NCI-H774 (cell line): ENCODE measurements around the gene MED19.
"Not testable (repeated sequence)": the region's sequence is repeated elsewhere in the genome, so short reads cannot be mapped to it uniquely, and the experiment has no call there.

Source experiments
- DNase-seq: peaks from one replicate; lab custom pipeline; 2025; lab: John Stamatoyannopoulos, UW

The MED19 gene

DNA sequence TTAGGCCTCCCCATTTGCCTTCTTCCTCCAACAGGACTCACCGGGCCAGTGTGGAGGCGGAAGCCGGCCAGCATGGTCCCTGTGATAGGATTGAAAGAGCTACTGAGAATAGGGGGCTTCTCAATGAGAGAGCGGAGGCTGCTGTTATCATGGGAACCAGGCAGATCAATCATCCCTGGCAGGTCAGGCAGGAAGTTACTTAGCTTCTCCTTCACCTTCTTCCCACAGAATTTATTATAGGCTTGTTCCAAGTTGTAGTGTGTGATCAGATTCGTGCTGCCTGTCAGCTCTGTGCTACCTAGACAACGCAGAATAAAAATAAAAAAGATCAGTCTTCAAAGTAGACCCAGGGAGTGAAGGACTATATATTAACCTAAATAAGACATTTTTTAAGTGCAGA is 7.1 kb downstream of the MED19 start:
- DNase-seq, result no peak

GRCh38 chr11:57703341-57703740 is 8.7 kb downstream of the MED19 start:
- no peak for DNase-seq

- no peak for DNase-seq
Measured at GRCh38 chr11:57700425-57700824, 11.6 kb downstream of the MED19 start.

DNA sequence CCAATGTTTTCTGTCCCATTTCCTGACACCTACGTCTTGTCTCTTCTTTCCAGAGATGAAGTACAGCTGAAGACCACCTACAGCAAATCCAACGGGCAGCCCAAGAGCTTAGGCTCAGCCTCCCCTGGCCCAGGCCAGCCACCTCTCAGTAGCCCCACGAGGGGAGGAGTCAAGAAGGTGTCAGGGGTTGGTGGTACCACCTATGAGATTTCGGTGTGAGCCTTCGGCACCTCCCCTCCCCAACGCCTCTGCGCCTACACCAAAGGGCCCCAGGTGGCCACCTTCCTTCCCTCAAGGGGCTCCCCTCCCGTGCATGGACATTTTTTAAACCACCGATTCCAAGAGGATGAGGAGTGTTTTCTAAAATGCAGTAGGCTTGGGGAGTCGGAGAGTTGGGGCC is 12.2 kb downstream of the MED19 start:
- no peak for DNase-seq

DNA sequence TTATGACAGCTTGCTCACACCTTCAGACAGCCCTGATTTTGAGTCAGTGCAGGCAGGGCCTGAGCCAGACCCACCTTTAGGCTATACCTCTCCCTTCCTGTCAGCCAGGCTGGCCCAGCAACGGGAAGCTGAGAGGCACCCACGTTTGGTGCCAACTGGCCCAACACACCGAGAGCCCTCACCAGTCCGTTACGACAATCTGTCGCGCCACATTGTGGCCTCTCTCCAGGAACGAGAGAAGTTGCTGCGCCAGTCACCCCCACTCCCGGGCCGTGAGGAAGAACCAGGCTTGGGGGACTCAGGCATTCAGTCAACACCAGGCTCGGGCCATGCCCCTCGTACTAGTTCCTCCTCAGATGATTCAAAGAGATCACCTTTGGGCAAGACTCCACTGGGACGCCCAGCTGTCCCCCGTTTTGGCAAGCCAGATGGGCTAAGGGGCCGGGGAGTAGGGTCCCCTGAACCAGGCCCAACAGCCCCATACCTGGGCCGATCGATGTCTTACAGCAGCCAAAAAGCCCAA is 13.1 kb downstream of the MED19 start:
- DNase-seq, result no peak

GRCh38 chr11:57690474-57690873 is 21.5 kb downstream of the MED19 start:
- DNase-seq, result not testable (repeated sequence)

DNA sequence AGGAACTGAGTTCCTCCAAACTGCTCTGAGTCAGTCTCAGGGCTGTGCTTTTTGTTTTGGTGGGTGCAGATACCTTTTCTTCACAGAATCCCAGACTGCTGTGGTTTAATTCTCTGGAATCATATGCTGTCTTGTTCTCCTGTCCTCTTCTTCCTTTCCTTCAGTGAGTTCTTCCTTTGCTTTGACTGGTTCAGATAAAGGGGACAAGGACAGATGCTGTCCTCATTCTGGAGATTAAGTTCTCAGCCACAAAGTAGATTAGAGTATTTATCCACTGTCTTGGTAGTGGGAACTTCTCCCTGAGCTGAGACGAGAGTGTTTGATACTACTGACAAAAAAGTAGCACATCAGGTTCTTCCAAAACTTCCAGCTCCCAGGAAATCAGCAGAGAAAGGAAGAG is 30.8 kb downstream of the MED19 start:
- DNase-seq, result no peak

- DNase-seq, result no peak
Measured at GRCh38 chr11:57680552-57680874, 31.5 kb downstream of the MED19 start.

DNA sequence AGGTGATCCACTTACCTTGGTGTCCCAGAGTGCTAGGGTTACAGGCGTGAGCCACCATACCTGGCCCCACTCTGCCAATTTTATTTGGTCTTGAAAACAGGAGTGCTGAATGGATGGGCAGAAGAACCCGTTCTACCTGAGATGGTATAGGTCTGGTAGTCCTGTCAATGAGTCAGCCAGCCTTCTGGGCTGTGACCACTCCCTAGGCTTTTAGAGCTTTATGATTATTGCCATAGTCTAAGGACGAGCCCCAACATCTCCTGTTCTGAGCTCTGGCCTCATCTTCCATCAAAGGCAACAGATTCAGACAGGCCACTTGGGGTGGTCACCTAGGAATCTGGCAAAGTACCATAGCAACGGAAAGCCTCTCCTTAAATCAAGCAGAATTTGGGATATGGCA is 32.6 kb downstream of the MED19 start:
- no peak for DNase-seq

- no peak for DNase-seq
Measured at GRCh38 chr11:57675176-57675941, 36.7 kb downstream of the MED19 start.

- DNase-seq, result no peak
Measured at GRCh38 chr11:57674251-57674650, 37.8 kb downstream of the MED19 start.

GRCh38 chr11:57668434-57668782 is 43.6 kb downstream of the MED19 start:
- DNase-seq, result no peak

DNA sequence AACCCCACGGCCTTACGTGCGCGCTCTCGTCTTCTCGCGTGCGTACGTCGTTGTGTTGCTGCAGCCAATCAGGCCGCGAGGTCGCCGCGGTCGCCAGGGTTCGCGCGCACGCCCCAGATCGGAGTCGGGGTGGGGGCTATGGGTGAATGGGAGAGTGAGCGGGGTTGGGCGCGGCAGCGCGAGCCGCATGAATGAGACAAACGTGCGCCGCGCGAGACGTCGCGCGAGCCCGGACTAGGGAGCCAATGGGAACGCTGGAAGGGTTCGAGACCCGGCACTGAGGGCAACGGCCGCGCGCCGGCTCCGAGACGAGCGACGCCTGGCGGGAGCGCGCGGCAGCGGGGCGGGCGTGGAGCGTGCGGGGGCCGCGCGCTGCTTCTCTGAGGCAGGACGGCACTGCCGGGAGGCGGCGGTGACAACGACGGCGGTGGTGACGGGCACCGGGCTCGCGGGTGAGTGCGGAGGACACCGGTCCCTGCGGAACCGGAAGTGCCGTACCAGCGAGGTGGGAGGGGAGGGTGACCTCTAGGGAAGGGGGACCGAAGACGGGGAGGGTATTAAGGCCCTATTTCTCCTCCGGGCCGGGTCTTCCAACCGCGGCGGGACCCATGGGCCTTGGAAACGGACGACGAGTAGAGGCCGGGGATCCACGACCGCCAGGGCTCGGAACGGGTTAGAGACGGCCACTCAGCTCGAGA is 44.1 kb downstream of the MED19 start, which contains the start of gene ZDHHC5:
Gene ZDHHC5 (plus strand): TSS at position 379 of the 698 bp plus-strand sequence. CDS start 4,977 bp downstream, outside the sequence.
- peak; percentile 96 for DNase-seq

- peak; percentile 95 for DNase-seq
Measured at GRCh38 chr11:57667117-57667735, 44.8 kb downstream of the MED19 start.

DNA sequence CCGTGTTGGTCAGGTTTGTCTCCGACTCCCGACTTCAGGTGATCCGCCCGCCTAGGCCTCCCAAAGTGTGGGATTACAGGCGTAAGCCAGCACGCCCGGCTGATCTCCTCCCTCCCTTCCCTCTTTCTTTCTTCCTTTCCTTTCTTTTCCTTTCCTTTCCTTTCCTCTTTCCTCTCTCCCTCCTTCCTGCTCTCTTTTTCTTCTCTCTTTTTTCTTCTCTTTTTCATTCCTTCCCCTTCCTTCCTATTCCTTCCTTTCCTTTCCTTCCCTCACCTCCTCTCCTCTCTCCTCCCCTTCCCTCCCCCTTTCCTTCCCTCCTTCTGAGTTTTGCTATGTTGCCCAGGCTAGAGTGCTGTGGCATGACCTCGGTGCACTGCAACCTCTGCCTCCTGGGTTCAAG is 48.0 kb downstream of the MED19 start:
- DNase-seq, result no peak

DNA sequence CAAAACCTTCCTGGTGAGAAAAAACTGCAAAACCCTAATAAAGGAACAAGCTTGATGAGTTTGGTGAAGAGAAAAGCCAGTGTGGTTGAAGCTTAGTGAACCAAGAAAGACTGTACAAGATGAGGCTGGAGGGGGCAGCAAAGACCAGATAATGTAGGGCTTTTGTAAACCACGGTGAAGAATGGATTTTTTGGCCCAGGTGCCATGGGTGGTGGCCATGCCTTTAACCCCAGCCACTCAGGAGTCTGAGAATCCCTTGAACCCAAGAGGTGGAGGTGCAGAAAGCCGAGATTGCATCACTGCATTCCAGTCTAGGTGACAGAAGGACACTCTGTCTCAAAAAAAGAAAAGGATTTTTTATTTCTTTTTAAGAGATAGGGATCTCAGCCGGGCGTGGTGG is 49.1 kb downstream of the MED19 start:
- no peak for DNase-seq

DNA sequence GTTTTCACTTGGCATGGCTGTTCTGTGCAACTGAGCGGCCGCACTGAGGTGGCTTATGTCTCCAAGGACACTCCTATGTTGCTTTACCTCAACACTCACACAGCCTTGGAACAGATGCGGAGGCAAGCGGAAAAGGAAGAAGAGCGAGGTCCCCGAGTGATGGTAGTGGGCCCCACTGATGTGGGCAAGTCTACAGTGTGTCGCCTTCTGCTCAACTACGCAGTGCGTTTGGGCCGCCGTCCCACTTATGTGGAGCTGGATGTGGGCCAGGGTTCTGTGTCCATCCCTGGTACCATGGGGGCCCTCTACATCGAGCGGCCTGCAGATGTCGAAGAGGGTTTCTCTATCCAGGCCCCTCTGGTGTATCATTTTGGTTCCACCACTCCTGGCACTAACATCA is 52.3 kb downstream of the MED19 start:
- no peak for DNase-seq

DNA sequence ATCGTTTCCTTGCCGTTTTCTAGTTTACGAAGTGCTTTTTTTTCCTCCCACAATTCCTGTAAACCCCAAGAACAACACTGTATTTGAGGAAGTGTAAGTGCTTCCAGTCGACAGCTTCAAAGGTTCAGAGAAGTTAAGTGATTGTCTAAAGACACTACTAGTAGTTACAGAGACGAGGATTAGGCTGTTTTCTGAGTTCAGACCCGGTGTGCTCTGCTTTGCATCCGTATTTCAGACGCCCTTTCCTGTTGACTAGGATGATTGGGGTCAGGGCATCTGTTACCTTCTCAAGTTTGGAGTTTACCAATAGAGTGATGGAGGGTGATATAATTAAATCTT is 54.0 kb downstream of the MED19 start:
- no peak for DNase-seq

- peak; percentile 96 for DNase-seq
Measured at GRCh38 chr11:57657194-57658022, 54.6 kb downstream of the MED19 start, which contains the start of gene CLP1. Gene CLP1 (plus strand): TSS chr11:57657762. CDS start chr11:57659477, 1,715 bp downstream.

- DNase-seq, result no peak
Measured at GRCh38 chr11:57656885-57657193, 55.2 kb downstream of the MED19 start.
